GM19035 (cell line): Measurements from ENCODE around the gene MGRN1.
"Not testable (repeated sequence)": the region's sequence is repeated elsewhere in the genome, so short reads cannot be mapped to it uniquely, and the experiment has no call there.

ENCODE experiments used
- ATAC-seq: cut with Tn5 transposase; IDR thresholded peaks from one replicate; pipeline ENCODE4 v1.9.1; 2021; ENCODE audit not compliant: unreplicated experiment

MGRN1 gene

GRCh38 chr16:4623593-4623992, 1.0 kb upstream of the MGRN1 start:
- ATAC-seq = no peak

- peak; percentile 52 for ATAC-seq
Observed at GRCh38 chr16:4624827-4625559, 367 bp downstream of the MGRN1 start.

- no peak for ATAC-seq
Observed at GRCh38 chr16:4625560-4626159, 1.0 kb downstream of the MGRN1 start.

- no peak for ATAC-seq
Observed at GRCh38 chr16:4626396-4626795, 1.8 kb downstream of the MGRN1 start.

GRCh38 chr16:4628283-4628682, 3.7 kb downstream of the MGRN1 start:
- ATAC-seq = no peak

- ATAC-seq = no peak
Observed at GRCh38 chr16:4631444-4631843, 6.8 kb downstream of the MGRN1 start.

GRCh38 chr16:4633910-4634635, 9.4 kb downstream of the MGRN1 start:
- no peak for ATAC-seq

- no peak for ATAC-seq
Observed at GRCh38 chr16:4634768-4635167, 10.1 kb downstream of the MGRN1 start.

GRCh38 chr16:4636196-4636595, 11.6 kb downstream of the MGRN1 start:
- no peak for ATAC-seq

- ATAC-seq = no peak
Observed at GRCh38 chr16:4637501-4638166, 13.0 kb downstream of the MGRN1 start.

- ATAC-seq = no peak
Observed at GRCh38 chr16:4639899-4640509, 15.4 kb downstream of the MGRN1 start.

GRCh38 chr16:4640572-4641305, 16.1 kb downstream of the MGRN1 start:
- no peak for ATAC-seq

GRCh38 chr16:4641306-4641687, 16.7 kb downstream of the MGRN1 start:
- ATAC-seq = no peak

- ATAC-seq = no peak
Observed at GRCh38 chr16:4641895-4642294, 17.3 kb downstream of the MGRN1 start.

GRCh38 chr16:4646773-4647643, 22.4 kb downstream of the MGRN1 start:
- no peak for ATAC-seq

GRCh38 chr16:4647644-4647980, 23.0 kb downstream of the MGRN1 start:
- ATAC-seq = no peak

- ATAC-seq = no peak
Observed at GRCh38 chr16:4648917-4649316, 24.3 kb downstream of the MGRN1 start.

- no peak for ATAC-seq
Observed at GRCh38 chr16:4649744-4650442, 25.3 kb downstream of the MGRN1 start.

GRCh38 chr16:4650443-4651074, 25.9 kb downstream of the MGRN1 start:
- ATAC-seq = not testable (repeated sequence)
